CD4-positive, alpha-beta T cell treated with Interleukin-21 for 1 hour (primary cell): Measurements from ENCODE around the gene SHOC2.
A peak's percentile ranks its signal among the peaks of the same experiment; 100 is the strongest.
"Not testable (repeated sequence)": the region's sequence is repeated elsewhere in the genome, so short reads cannot be mapped to it uniquely, and the experiment has no call there.

Source experiments
- DNase-seq: peaks from one replicate; pipeline ENCODE4 v3.0.0-alpha.2; 2020

SHOC2 gene

GRCh38 chr10:110901954-110902819 is 17.2 kb upstream of the SHOC2 start:
- DNase-seq, result no peak

- no peak for DNase-seq
Measured at GRCh38 chr10:110903280-110904278, 15.8 kb upstream of the SHOC2 start.

- DNase-seq, result no peak
Measured at GRCh38 chr10:110910138-110910537, 9.3 kb upstream of the SHOC2 start.

- DNase-seq, result no peak
Measured at GRCh38 chr10:110912374-110912773, 7.0 kb upstream of the SHOC2 start.

GRCh38 chr10:110914431-110914830 is 5.0 kb upstream of the SHOC2 start:
- DNase-seq, result no peak

- no peak for DNase-seq
Measured at GRCh38 chr10:110915035-110915434, 4.4 kb upstream of the SHOC2 start.

GRCh38 chr10:110915600-110915999 is 3.8 kb upstream of the SHOC2 start:
- DNase-seq, result not testable (repeated sequence)

- DNase-seq, result no peak
Measured at GRCh38 chr10:110916554-110917346, 2.7 kb upstream of the SHOC2 start.

GRCh38 chr10:110918269-110918642 is 1.1 kb upstream of the SHOC2 start:
- peak; percentile 90 for DNase-seq

- no peak for DNase-seq
Measured at GRCh38 chr10:110918643-110919348, 608 bp upstream of the SHOC2 start, which contains the start of gene BBIP1. Gene BBIP1 (minus strand): TSS chr10:110919180. CDS start chr10:110918157, 1,023 bp downstream.

GRCh38 chr10:110919971-110920881 is 822 bp downstream of the SHOC2 start:
- DNase-seq, result peak; percentile 21

GRCh38 chr10:110923856-110924493 is 4.6 kb downstream of the SHOC2 start:
- DNase-seq, result no peak

GRCh38 chr10:110927461-110927860 is 8.1 kb downstream of the SHOC2 start:
- DNase-seq, result no peak

- no peak for DNase-seq
Measured at GRCh38 chr10:110931769-110932381, 12.5 kb downstream of the SHOC2 start.

- DNase-seq, result no peak
Measured at GRCh38 chr10:110932505-110933180, 13.2 kb downstream of the SHOC2 start.

GRCh38 chr10:110936757-110937156 is 17.4 kb downstream of the SHOC2 start:
- no peak for DNase-seq

GRCh38 chr10:110939419-110939818 is 20.0 kb downstream of the SHOC2 start:
- no peak for DNase-seq

GRCh38 chr10:110944792-110945396 is 25.5 kb downstream of the SHOC2 start:
- no peak for DNase-seq

- no peak for DNase-seq
Measured at GRCh38 chr10:110946496-110946895, 27.1 kb downstream of the SHOC2 start.
